Activated T-cell treated with anti-CD3 and anti-CD28 coated beads, Interleukin-2, amount 50 U/mL, for 72 hours (primary cell): ENCODE measurements around the gene ASB8. TPM values are rescaled to one million over a fixed set of nuclear protein-coding genes. Genes with fewer than 3 reads are reported as not detected.

Source experiments
- ATAC-seq, 2 donors: fragments of 150-1000 bp; cut with Tn5 transposase; replicated peaks in 1 of 2; 2 replicates each; pipeline ENCODE4 v1.10.0; 2021; ENCODE audit warnings: moderate library complexity in 2 of 2, mild to moderate bottlenecking in 1 of 2
- DNase-seq, 2 donors: peaks; one replicate each; pipeline ENCODE4 v3.0.0; 2021 to 2022; ENCODE audit warnings: mixed read lengths in 1 of 2
- H3K27ac Mint-ChIP-seq: one replicate; pipeline ENCODE4 v1.8.0; 2022; ENCODE audit warnings: mild to moderate bottlenecking, moderate library complexity, mixed read lengths
- H3K27me3 Mint-ChIP-seq: one replicate; pipeline ENCODE4 v1.8.0; 2022; ENCODE audit warnings: low read depth, mixed read lengths
- H3K36me3 Mint-ChIP-seq, 2 donors: one replicate each; pipeline ENCODE4 v1.8.0; 2022; ENCODE audit warnings: mixed read lengths in 2 of 2, mild to moderate bottlenecking in 1 of 2; ENCODE audit not compliant: insufficient read depth in 2 of 2
- H3K4me1 Mint-ChIP-seq: one replicate; pipeline ENCODE4 v1.8.0; 2022; ENCODE audit warnings: low read depth, mixed read lengths
- H3K4me3 Mint-ChIP-seq, 2 donors: one replicate each; pipeline ENCODE4 v1.8.0; 2022; ENCODE audit warnings: mild to moderate bottlenecking in 2 of 2, mixed read lengths in 2 of 2, moderate library complexity in 2 of 2
- H3K9me3 Mint-ChIP-seq, 2 donors: one replicate each; pipeline ENCODE4 v1.8.0; 2022; ENCODE audit warnings: mixed read lengths in 2 of 2
- total RNA-seq, 2 donors: library from RNA; stranded (reverse); gene quantifications; one replicate each; pipeline ENCODE4 v1.2.3, GENCODE V29; 2022

Gene ASB8
- total RNA-seq, 2 donors from 2014 or later, result 52.3 to 61.8 TPM

DNA sequence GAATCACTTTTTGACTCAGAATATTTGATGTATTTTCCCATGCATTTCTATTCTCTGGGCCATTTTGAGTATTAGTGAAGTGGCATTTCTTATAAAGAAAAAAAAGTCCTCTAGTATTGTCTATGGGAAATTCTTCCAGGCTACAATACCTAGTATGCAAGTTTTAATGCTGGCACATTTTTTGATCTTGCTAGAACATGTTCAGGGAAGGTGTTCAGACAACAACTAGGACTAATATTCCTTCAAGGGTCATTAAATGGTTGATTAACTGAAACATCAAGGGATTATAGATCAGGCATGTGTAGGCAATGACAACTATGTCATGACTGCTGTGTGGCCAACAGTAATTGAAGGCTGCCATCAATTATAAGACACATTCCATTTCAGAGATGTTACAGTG, 33.8 kb upstream of the ASB8 start:
- no peaks in the 10 kb centered on the region for H3K36me3 Mint-ChIP-seq
- H3K4me3 Mint-ChIP-seq, result no peak overlapping the region
- H3K27ac Mint-ChIP-seq, result no peak overlapping the region
- peaks cover 2% of the 10 kb centered on the region for H3K4me1 Mint-ChIP-seq
- DNase-seq (no peak), ATAC-seq (no peak)
- peaks cover 29% of the 10 kb centered on the region for H3K27me3 Mint-ChIP-seq
- no peaks in the 10 kb centered on the region for H3K9me3 Mint-ChIP-seq

DNA sequence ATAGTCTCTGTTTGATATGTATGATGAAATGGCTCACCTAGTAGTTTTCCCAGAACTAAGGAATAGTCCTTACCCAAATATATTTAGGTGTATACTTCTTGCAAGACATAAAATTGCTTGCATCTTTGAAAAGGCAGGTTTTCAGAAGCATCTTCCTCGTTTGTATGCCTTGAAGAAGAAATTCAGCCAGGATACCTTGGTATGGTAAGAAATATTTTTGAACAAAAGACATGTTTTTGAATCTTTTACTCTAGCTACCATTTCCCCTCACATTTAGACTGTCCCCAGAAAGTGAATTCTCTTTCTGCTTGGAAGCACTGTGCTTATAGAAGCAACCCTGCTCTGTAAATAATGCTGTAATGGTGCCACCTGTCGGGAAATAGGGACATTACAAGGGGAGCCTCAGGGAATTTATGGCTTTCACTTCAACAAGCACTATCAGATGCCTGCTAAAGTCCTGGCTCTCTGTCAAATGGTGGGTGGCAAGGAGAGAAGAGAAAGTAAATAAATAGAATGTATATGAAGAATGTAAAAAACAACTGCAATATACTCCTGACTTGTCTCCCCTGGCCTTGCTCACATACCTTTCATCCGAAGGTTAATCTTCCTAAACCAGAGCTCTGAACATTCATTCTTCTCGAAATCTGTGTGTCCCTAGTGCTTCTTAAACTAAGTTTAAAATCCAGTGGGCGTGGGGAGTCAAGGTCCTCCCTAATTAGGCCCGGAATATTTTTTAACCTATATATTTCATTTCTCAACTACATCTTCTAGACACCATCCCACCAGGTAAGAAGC, 32.2 kb upstream of the ASB8 start:
- H3K9me3 Mint-ChIP-seq, result no peaks in the 10 kb centered on the region

DNA sequence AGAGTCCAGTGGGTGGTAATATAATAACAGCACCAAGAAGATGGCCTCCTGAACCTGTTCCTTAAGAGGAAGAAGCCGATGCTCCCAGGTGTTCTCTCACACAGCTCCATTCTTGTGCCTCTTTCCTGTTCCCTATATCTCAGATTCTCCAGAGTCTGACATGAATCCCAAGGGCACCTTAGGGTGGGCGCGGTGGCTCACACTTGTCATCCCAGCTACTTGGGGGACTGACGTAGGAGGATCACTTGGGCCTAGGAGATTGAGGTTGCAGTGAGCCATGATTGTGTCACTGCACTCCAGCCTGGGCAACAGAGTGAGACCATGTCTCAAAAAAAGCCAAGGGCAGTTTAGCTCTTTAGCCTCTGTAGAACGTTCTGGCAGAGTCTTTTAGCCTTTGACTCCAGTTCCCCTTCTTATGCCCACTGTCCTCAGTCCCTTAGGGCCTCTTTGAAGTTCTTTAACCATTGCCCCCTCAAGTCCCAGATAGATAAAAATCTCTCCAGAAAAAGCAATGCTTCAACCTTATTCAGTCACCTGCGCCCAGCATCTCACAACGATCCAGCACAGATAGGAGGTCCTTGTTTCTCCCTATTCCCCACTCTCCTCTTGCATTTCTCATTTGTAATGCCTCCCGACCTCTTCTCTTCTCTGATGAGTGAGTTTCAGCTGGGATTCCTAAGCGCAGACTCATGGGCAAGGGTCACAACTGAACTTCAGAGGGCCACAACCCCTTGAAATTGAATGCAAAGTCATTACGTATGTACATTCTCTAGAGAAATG, 30.8 kb upstream of the ASB8 start:
- H3K4me3 Mint-ChIP-seq, result no peak overlapping the region
- H3K36me3 Mint-ChIP-seq, result no peaks in the 10 kb centered on the region
- H3K27me3 Mint-ChIP-seq, result peaks cover 32% of the 10 kb centered on the region
- H3K9me3 Mint-ChIP-seq, result no peaks in the 10 kb centered on the region
- H3K27ac Mint-ChIP-seq, result no peak overlapping the region
- DNase-seq (no peak), ATAC-seq (no peak)
- peaks cover 7% of the 10 kb centered on the region for H3K4me1 Mint-ChIP-seq

More for the DNA sequence above, 32.2 kb upstream of the ASB8 start:
- Mint-ChIP-seq H3K27ac (no peak overlapping the region), H3K4me1 (peaks cover 7% of the 10 kb centered on the region), H3K27me3 (peaks cover 39% of the 10 kb centered on the region), H3K36me3 (no peaks in the 10 kb centered on the region), H3K4me3 (no peak overlapping the region)
- ATAC-seq, result peak; percentile 65 to 77
- peak; percentile 62 to 70 for DNase-seq

DNA sequence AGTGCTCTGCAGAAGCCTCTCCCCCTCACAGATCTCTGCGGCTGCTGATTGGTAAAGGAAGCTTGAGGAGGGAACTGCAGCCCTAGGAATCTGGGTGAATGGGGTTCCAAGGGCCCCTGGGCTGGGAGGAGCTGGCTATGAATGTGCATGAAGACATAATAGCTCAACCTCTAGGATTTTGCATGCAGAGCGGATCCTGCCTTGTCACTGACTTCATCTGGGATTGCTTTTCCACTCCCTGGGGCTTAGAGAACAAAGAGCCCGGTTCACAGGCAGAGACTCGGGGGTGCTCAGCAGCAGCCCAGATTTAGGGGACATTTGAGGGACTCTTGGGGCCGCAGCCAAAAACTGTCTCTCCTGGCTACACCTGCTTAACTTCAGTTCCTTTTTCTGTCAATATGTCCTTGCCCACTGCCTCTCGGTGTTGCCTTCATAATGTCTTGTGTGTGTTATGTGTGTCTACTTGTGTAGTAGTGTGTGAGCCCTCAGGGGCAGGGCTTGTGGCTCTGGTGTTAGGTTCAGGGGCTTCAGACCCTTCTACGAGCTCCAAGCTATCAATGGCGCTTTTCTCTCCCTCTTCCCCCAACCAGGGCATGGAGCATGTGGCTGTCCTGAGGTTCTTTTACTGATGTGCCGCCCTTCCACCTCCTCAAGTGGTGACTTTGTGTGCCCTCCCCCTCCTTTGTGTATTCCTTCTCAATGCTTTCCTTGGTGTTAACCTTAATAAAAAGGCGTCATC, 28.0 kb upstream of the ASB8 start:
- H3K27me3 Mint-ChIP-seq, result peaks cover 42% of the 10 kb centered on the region
- H3K27ac Mint-ChIP-seq, result no peak overlapping the region
- DNase-seq (no peak), ATAC-seq (no peak)
- H3K4me1 Mint-ChIP-seq, result peaks cover 14% of the 10 kb centered on the region
- no peaks in the 10 kb centered on the region for H3K36me3 Mint-ChIP-seq
- H3K9me3 Mint-ChIP-seq, result no peaks in the 10 kb centered on the region
- H3K4me3 Mint-ChIP-seq, result no peak overlapping the region

DNA sequence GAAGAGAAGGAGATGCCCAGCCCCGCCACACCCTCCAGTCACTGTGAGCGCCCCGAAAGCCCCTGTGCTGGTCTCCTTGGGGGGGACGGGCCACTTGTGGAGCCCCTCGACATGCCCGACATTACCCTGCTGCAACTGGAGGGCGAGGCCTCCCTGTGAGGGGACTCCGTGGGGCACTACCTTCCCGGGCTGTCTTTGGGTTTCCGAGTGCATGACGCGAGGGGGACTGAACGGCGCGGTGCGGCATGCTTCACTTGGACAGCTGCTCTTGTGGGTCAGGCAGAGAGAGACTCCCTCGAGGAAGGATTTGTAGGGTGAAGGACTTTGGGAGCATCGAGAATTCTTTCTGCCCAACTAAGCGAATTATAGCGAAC, 27.2 kb upstream of the ASB8 start:
- peaks cover 14% of the 10 kb centered on the region for H3K4me1 Mint-ChIP-seq
- no peaks in the 10 kb centered on the region for H3K36me3 Mint-ChIP-seq
- H3K27me3 Mint-ChIP-seq, result peaks cover 38% of the 10 kb centered on the region
- H3K4me3 Mint-ChIP-seq, result peak overlapping the region; percentile 70 to 93
- H3K9me3 Mint-ChIP-seq, result no peaks in the 10 kb centered on the region
- no peak for ATAC-seq
- no peak for DNase-seq
- no peak overlapping the region for H3K27ac Mint-ChIP-seq

DNA sequence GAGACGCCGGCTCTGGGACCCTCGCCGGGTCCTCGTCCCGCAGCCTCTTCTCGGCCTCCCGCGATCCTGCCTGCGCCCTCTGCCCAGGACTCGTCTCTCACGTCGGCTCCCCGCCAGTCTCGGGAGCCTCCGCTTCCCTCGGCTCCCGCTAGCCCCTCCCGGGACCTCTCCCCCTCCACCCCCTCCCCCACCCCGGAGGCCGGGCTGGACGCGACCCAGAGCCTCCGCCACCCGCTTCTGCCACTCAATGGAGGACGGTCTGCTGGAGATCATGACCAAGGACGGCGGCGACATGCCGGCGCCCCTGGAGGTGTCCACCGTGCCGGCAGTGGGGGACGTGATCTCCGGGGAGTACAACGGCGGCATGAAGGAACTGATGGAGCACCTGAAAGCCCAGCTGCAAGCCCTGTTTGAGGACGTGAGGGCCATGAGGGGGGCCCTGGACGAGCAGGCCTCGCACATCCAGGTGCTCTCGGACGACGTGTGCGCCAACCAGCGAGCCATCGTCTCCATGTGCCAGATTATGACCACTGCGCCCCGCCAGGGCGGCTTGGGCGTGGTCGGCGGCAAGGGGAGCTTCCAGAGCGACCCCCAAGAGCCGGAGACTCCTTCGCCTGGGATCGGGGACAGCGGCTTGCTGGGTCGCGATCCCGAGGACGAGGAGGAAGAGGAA, 26.7 kb upstream of the ASB8 start:
- peak; percentile 22 to 30 for ATAC-seq
- DNase-seq, result peak; percentile 15 to 32
- Mint-ChIP-seq H3K4me3 (peak overlapping the region; percentile 70 to 93), H3K4me1 (peaks cover 14% of the 10 kb centered on the region), H3K36me3 (no peaks in the 10 kb centered on the region), H3K27me3 (peaks cover 38% of the 10 kb centered on the region), H3K9me3 (no peaks in the 10 kb centered on the region), H3K27ac (no peak overlapping the region)

DNA sequence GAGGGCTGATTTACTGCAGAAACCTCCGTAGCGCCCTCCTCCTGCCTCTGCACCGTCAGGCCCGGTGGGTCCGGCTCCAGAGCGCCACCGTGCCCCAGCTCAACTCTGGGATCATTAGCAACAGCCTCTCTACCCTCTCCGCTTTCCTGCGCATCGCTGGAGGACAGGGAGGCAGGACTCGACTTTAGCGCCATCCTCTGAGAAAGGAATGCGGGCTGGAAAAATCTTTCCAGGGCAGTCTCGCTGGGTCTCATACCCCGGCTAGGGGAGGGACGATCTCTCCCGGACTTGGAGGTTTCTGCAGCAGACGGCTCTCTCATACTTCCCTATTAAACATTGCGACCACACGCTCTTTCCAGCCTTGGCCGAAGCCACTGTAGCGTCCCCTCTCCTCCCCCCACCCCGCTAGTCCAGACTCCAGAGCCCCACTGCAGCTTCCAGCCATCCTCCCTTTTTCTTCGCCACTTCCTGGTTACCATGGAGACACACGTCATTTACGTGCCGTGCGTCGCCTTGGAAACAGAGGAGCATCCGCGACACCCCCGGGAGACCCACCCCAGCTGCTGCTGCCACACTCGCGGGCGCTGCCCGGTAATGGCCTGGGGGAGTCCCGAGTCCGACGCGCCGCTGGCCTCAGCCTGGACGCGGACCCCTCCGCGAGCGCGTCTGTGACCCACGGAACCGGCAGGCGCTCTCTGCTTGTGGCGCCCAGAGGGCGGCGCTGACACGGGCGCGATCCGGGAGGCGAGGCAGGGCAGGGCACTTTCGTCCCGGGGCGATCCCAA, 26.0 kb upstream of the ASB8 start, which contains the start of gene CCDC184:
TSS of gene CCDC184 (plus strand) at position 554 of the 785 bp plus-strand sequence. CDS start 479 bp downstream, outside the sequence.
- ATAC-seq (peak; percentile 84 to 88), DNase-seq (peak; percentile 71 to 77)
- H3K36me3 Mint-ChIP-seq, result no peaks in the 10 kb centered on the region
- no peaks in the 10 kb centered on the region for H3K9me3 Mint-ChIP-seq
- H3K4me1 Mint-ChIP-seq, result peaks cover 14% of the 10 kb centered on the region
- peak within 1 kb of the TSS; percentile 18 for H3K27ac Mint-ChIP-seq
- peaks cover 45% of the 10 kb centered on the region for H3K27me3 Mint-ChIP-seq
- H3K4me3 Mint-ChIP-seq, result peak within 1 kb of the TSS; percentile 70 to 93

DNA sequence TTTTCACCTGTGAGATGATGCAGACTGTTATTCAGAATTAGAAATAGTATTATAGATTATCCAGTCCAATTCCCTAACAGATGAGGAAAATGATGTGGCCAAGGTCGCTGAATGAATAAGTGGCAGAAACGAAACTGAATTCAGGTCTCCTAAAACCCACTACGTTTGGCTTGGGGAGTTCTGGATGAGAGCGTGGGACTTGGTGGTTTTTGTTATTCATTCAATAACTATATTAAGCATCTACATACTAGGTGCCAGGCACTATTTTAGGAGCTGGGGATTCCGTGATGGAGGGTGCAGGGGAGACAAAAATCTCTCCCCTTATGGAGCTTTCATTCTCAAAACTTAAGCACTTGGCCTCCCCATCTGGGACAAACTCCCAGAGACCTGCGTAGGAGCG, 25.3 kb upstream of the ASB8 start:
- Mint-ChIP-seq H3K4me1 (peaks cover 14% of the 10 kb centered on the region), H3K9me3 (no peaks in the 10 kb centered on the region), H3K27ac (peak overlapping the region; percentile 18), H3K4me3 (peak overlapping the region; percentile 70 to 93), H3K27me3 (peaks cover 46% of the 10 kb centered on the region), H3K36me3 (no peaks in the 10 kb centered on the region)
- DNase-seq (no peak), ATAC-seq (no peak)

DNA sequence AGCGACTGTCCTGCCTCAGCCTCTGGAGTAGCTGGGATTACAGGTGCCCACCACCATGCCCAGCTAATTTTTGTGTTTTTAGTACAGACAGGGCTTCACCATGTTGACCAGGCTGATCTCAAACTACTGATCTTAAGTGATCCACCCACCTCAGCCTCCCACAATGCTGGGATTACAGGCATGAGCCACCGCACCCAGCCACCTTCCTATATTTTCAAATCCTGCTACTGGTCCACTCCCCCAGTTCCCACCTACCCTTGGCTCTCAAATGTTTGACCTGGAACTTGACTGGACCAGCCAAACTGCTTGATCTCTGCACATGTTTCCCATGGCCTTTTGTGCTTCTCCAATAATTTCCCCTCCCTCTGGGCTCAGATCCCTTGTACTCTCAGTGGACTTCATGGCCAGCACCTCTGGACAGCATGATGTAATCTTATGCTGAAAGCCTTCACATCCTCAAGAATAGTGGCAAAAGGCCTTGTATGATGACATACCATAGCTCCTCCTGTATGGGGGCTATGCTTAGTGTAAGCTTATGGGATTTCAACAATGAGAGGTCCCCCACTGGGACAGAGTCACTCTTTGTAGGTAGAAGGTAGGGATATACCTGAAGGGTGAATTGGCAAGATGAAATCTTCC, 23.7 kb upstream of the ASB8 start:
- no peaks in the 10 kb centered on the region for H3K36me3 Mint-ChIP-seq
- no peak overlapping the region for H3K27ac Mint-ChIP-seq
- H3K9me3 Mint-ChIP-seq, result no peaks in the 10 kb centered on the region
- H3K27me3 Mint-ChIP-seq, result peaks cover 50% of the 10 kb centered on the region
- no peak overlapping the region for H3K4me3 Mint-ChIP-seq
- ATAC-seq, result no peak
- no peak for DNase-seq
- H3K4me1 Mint-ChIP-seq, result peaks cover 15% of the 10 kb centered on the region

DNA sequence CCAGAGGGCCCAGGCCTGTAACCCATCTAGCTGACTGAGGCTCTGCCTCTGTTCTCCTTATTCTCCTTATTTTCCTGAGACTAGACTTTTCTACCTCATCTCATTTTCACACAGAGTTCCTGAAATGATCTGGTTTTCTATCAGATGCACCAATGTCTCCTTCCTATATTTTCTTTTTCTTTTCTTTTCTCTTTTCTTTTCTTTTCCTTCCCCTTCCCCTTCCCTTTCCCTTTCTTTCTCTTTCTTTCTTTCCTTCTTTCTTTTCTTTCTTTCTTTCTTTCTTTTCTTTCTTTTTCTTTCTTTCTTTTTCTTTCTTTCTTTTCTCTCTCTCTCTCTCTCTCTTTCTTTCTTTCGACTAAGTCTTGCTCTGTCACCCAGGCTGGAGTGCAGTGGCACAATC, 23.1 kb upstream of the ASB8 start:
- peaks cover 46% of the 10 kb centered on the region for H3K27me3 Mint-ChIP-seq
- peaks cover 17% of the 10 kb centered on the region for H3K4me1 Mint-ChIP-seq
- H3K36me3 Mint-ChIP-seq, result no peaks in the 10 kb centered on the region
- no peak for ATAC-seq
- H3K4me3 Mint-ChIP-seq, result no peak overlapping the region
- no peaks in the 10 kb centered on the region for H3K9me3 Mint-ChIP-seq
- peak overlapping the region; percentile 24 for H3K27ac Mint-ChIP-seq
- no peak for DNase-seq

DNA sequence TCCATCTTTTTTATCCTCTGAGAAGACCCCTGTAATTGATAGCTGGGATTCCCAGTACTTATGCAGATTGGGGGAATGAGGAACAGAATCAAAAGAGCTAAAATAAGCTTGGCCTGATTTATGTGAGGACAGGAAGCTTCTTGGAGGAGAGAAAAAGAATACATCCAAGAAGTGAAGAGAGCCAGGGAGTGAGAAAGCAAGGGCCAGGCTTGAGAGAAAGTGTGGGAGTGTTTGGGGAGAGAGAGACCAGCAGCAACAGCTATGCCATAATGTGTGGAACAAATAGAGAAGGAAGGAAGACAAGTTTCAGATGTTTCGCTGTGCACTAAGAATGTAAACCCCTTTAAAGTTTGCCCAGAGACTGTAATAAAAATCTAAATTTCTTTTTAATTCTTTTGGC, 22.2 kb upstream of the ASB8 start:
- Mint-ChIP-seq H3K9me3 (no peaks in the 10 kb centered on the region), H3K27ac (no peak overlapping the region), H3K4me1 (peaks cover 18% of the 10 kb centered on the region), H3K4me3 (no peak overlapping the region), H3K27me3 (peaks cover 36% of the 10 kb centered on the region), H3K36me3 (no peaks in the 10 kb centered on the region)
- no peak for ATAC-seq
- DNase-seq, result no peak

DNA sequence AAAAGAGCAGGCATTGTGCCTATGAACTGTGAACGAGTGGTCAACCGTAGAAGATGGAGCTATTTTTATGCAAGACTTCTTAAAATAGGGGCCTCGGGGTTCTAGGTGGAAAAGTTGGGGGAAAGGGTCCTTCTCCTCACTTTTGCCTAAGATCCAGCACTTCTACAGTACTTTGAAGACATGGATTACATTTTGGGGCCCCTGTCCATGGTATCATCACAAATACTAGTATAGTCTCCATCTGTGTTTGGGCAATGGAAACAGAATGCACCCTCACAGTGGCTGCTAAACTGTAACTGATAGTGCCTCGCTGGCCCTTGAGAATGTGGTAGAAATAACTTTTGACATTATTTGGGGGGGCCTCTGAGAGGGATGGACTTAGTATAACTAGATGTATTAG, 20.7 kb upstream of the ASB8 start:
- H3K4me1 Mint-ChIP-seq, result peaks cover 18% of the 10 kb centered on the region
- H3K9me3 Mint-ChIP-seq, result no peaks in the 10 kb centered on the region
- no peaks in the 10 kb centered on the region for H3K36me3 Mint-ChIP-seq
- ATAC-seq (no peak), DNase-seq (no peak)
- no peak overlapping the region for H3K27ac Mint-ChIP-seq
- no peak overlapping the region for H3K4me3 Mint-ChIP-seq
- H3K27me3 Mint-ChIP-seq, result peaks cover 31% of the 10 kb centered on the region
